HG02623 (cell line): ENCODE measurements around the gene SLC22A23.
"Not testable (repeated sequence)": the region's sequence is repeated elsewhere in the genome, so short reads cannot be mapped to it uniquely, and the experiment has no call there.

ENCODE experiments used
- ATAC-seq: cut with Tn5 transposase; IDR thresholded peaks from one replicate; pipeline ENCODE4 v1.9.1; 2021; ENCODE audit warnings: moderate library complexity; ENCODE audit not compliant: unreplicated experiment

The SLC22A23 gene

DNA sequence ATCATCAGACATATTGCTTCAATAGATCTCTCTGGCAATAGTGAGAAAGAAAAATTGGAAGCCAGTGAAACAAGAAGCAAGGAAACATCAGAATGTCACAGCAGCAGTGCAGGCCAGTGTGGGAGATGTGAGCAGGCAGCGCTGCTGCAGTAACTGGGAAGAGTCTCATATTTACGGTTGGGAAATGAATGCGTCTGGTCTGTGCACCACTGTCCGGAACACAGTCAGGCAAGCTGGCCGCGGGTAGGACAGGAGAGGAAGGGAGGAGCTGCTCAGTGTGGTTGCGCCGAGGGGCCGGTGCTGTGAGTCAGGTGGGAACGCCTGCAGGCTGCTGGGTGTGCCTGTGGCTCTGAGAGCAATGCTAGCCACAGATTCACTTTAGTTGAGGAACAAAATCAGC is 204.5 kb downstream of the SLC22A23 start:
- no peak for ATAC-seq

DNA sequence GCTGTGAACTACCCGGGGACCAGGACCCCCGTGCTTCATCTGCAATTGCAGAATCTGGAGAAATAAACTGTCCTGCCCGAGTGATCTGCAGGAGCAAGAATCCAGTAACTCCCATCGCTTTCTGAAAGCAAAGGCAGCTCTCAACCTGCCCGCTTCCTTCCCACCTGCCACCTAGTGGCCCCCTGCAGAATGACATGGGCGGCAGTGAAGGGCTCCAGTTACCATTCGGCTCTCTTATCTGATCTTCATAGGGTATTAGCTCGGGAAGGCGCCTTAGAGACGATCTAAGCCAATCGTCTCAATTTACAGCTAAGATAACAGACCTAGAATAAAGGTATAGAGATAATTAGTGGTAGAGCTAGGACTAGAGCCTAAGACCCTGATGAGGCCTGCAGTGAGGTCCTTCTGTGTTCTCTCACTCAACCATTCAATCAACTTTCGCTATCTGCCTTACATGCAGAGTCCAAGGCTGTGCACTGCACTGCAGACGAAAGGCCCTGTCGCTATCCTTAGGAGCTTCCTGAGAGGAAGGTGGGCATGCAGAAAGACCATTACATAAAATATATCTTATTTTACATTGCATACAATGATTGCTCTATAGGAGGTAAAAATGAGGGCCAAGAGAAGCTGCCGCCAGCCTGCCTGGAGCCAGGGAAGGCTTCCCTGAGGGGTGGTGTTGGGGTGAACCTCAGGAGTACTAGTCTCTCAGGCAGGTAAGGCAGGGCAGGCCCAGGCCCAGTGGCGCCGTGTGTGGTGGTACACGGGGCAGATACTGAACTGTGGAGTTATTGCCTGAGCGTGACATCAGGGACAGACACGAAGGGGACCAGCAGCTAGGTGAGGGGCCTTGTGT is 205.2 kb downstream of the SLC22A23 start:
- no peak for ATAC-seq

DNA sequence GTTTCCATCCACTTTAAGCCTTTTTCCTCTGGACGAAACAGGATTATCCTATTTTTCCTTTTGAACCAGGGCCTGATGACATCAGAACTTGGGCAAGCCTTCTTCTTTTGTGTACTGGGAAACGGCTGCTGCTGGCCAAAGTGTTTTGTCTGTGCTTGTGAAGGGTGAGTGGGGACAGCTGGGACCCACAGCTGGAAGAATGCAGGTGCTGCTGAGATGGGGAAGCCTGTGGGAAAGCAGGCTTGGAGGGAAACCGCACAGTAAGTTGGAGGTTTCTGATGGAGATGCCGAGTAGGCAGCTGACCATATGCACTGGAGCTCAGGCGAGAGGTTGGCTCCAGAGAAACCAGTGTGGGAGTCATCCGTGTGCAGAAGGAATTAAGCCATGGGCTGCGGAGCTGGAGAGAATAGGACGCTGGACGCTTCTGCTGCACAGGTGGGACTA is 206.6 kb downstream of the SLC22A23 start:
- no peak for ATAC-seq

DNA sequence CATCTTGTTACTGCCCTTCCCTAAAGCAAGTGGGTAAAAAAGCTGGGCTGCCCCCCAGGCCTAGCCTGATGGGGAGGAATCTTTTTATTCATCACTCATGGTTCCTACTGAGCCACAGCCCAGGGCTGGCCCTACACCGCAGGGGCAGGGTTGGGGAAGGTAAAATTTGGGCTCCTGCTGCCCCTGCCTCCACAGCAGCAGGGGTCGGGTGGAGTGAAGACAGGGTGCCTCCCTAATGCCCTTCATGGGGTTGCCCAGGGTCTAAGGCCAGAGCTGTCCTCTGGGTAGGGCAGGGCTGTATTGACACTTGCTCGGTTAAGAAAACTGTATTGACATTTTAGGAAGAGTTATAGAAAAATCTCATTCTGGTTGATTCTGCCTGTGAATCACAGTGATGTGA is 207.0 kb downstream of the SLC22A23 start:
- ATAC-seq, result no peak

DNA sequence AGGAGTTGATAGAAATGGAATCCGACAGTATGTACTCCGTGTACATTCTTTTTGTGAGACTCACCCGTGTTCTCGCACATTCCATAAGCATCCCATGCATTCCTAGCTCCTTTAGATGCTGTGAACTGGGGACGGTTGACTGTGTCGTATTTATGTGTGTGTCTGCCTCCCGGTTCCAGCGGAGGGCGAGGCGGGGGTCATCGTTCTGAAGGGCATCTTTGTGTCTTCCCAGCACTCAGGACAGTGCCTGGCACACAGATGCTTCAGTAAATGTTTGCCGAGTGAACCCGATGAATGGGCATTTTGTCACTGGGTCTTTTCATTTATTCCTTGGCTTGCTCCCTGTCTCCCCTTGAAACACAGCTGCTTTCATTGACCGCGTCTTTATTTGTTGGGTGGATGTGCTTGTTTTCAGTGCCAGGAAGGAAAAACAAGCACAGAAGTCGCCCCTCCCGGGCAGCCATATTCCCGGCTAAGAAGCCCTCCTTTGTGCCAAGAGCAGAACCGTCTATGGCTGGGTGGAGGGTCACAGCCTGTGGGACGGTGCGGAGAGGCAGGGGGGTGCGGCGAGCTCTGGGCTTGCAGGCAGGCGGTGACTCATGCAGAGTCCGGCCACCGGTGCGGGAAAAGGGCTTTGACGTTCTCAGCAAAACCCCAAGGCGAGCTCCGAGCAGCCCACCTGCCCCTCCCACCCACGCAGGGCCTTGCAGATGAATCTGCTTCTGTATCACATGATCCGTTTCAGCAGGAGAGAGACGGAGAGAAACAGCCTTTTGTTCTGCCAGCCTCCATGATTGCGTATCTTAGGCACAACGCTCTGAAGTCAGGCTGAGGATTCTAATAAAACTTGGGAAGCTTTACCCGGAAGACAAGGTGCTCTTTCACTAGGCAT is 209.3 kb downstream of the SLC22A23 start:
- ATAC-seq, result no peak

DNA sequence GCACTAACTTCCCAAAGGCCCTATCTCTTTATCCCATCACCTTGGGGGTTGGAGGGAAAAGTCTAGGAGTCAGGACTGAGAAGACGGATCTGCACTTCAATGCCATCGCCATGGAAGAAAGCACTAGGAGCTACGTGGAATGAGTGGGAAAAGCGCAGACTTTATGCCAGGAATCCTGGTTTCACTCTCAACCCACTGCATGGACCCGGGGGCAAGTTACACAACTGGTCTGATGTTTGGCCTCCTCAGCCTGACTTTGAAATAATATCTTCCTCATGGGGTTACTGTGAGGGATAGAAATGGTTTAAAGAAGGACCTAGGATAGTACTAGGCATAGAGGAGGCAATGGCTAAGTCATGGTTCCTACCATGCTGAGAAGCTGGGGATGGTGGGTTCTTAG is 211.6 kb downstream of the SLC22A23 start:
- ATAC-seq, result no peak

DNA sequence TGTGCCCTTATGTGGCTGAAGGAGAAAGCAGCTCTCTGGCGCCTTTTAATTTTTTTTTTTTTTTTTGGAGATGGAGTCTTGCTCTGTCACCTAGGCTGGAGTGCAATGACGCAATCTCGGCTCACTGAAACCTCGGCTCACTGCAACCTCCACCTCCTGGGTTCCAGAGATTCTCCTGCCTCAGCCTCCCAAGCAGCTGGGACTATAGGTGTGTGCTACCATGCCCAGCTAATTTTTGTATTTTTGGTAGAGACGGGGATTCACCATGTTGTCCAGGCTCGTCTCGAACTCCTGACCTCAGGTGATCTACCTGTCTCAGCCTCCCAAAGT is 212.1 kb downstream of the SLC22A23 start:
- not testable (repeated sequence) for ATAC-seq

DNA sequence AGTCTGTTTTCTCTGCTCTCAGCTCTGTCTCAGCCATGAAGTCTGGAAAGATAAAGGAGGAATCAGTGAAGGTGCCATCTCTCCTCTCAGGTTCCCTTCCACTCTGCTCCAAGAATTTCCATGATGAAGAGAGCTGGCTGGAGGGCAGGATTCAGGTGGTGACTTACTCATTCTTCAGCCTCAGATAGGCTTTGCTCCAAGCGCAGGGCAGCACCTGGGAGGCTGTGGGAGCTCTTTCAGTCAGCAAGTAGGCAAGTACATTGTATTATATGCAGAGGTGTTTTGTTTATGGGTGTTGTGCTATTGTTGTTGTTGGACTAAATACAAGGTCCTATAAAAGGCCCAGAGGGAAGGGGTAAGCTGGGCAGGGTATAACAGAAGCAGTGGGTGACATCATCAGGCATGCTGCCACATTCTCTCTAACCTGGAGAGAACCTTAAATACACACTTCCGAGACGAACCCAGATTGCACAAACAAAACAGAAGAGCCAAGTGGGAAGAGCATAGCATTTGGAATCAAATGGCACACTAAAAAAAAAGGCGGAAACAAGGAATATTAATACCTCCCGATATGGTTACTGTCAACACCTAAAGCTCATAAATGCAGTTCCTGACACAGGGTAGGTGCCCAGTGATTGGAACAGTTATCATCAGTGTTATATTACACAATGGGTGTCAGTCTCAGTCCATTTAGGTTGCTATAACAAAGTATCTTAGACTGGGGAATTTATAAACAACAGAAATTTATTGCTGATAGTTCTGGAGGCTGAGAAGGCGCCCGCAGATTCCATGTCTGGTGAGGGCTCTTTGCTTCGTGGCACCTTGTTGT is 212.6 kb downstream of the SLC22A23 start:
- no peak for ATAC-seq

DNA sequence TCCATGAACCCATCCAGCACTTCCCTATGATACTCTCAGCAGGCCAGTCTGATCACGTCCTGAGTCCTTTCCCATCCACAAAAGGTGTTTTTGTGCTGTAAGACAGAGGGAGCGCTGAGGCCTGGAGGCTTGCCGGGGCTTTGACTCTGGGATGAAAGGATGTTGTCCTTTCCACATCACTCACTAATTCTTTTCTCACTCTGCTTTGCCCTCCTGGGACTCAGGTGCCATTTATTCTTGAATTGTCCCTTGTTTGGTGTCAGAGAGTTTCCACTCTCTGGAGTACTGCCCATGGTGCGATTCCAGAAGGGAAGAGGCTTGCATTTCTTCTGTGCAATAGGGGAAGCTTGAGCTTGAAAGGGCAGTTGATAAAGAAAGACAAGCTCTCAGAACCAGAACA is 214.1 kb downstream of the SLC22A23 start:
- no peak for ATAC-seq

DNA sequence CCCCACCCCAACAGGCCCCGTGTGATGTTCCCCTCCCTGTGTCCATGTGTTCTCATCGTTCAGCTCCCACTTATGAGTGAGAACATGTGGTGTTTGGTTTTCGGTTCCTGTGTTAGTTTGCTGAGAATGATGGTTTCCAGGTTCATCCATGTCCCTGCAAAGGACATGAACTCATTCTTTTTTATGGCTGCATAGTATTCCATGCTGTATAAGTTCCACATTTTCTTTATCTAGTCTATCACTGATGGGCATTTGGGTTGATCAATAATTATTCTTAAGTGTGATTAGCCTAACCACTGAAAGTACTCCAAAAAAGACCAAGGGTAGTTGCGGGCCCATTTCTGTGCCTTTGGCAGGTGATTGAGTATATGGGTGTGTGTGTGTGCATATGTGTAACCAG is 215.1 kb downstream of the SLC22A23 start:
- ATAC-seq, result not testable (repeated sequence)

DNA sequence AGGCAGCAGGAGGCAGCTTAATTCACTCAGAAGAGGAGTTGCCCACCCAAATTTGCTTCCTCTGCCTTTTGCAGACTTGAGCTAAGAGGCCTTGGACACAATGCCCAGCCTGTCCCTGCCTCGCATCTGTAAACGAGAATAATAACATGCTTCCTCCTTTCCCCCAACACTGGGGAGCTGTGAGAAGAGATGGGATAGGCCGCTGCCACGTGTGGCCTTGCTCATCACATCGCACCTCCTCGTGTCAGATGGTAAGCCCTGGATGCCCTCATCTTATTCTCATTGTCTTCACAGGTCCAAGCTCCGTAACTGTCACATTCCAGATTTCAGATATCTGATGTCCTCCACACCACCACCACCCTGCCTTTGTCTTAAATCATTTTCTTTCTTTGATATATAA is 216.3 kb downstream of the SLC22A23 start:
- ATAC-seq, result no peak

DNA sequence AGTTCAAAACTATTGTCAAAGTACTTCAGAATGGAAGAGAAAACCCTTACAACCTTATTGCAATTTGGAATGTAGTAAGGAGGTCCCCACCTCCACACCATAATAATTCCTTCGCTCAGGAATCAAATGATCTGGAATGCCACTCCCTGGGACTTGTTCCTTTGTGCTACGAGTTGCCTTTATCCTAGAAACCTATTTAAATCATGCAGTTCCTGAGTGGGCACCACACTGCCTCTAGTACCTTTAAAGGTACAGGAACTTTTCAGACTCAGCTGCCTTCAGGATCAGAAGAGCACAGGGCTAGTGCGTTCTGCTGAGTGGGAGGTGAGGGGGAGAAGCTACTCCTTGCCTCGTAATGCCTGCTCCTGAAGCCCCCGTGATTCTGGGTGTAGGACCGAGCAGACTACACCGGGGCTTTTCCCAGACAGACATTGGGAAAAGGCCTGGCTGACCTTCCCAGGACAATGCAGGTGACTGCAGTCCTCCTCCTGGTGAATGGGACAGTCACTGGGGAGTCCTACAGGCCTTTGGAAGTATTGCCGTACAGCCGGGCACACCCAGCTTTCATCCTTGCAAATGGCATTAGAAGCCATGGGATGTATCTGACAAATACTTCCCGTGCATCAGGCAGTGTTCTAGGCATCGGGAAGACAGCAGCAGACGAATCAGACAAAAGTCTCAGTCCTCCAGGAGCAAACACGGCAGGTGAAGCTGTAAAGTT is 217.6 kb downstream of the SLC22A23 start:
- no peak for ATAC-seq

DNA sequence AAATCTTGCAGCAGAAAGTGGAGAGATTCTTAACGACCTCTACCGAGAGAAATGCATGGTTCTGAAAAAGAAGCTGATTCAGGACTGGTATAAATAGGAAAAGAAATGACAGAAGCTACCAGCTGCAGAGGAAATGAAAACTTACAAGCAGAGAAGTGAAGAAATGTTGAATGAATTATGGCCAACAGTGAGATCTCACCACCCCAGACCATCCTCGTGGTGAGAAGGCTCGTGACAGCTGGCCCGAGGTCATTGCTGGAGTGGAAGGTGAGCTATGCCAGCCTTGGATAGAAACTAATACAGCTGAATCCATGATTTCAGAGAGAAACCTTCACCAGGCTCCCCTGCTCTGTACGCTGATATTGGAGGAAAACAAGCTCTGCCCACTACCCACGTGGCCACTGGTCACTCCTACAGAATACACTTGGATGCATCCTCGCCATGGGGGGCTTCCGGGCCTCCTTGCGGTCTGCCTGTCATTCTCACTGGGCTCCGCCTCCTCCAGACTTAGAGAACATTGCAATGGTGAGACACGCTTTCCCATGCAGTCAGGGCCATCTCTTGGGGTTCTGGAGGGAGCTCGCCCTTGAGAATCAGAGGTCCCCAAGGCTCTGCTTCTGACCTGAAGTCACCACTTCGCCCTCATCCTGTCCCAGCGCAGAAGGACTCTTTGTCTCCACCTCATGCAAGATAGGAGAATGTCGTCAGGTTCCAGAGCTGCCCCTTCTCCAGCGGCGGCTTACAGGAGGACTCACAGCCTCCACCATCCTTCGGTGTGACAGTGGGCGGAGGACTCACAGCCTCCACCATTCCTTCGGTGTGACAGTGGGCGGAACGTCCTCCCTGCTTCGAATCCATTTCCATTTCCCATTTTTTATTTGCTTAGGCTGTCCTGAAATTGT is 218.8 kb downstream of the SLC22A23 start:
- no peak for ATAC-seq

DNA sequence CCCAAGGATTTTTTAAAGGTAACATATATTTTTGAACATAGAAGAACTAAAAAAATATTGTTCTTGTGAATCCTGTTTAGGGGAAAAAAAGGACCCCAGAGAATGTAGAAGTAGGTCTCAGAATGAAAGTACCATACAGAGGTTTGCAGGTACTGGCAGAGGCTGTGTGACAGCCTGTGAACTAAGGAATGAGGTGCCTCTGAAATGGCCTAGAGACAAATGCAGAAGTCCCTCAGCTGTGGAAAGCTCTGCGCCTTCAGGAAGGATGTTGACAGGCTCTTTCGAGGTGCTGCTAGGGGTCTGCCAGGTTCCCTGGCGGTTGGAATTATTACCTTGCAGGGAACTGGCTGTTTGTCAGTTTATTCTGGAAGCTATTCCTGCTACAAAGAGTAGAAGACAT is 220.8 kb downstream of the SLC22A23 start:
- no peak for ATAC-seq

DNA sequence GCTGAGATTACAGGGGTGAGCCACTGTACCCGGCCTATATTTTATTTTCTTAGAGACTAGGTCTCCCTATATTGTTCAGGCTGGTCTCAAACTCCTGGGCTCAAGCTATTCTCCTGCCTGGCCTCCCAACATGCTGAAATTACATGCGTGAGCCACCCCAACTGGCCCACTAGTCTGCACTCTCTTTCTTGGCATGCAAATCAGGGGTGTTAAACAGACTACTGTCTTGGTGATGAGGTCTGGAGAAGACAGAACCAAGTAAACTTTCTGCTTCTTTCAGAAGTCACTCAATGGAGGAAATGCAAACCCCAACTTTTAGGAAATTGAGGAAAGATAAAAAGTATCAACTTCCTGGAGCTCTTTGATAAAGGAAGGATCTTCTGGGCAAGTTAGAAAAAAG is 221.4 kb downstream of the SLC22A23 start:
- no peak for ATAC-seq

DNA sequence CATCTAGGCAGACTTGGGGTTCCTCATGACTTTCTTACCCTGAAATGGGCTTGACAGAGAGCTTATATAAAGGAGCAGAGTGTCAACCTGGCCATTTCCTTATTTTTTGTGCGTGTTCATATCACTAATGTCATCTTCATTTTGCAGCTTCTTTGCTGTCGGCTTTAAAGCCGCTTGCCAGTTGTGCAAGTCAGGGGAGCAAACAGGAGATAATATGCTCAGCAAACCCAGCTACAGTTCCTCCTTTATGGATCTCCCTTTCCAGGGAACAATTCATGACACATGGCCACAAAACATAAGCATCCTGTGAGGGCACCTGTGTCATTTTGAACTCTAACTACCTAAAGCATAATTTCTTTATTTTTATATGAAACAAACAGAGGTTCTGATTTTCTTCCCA is 222.9 kb downstream of the SLC22A23 start:
- ATAC-seq, result no peak

DNA sequence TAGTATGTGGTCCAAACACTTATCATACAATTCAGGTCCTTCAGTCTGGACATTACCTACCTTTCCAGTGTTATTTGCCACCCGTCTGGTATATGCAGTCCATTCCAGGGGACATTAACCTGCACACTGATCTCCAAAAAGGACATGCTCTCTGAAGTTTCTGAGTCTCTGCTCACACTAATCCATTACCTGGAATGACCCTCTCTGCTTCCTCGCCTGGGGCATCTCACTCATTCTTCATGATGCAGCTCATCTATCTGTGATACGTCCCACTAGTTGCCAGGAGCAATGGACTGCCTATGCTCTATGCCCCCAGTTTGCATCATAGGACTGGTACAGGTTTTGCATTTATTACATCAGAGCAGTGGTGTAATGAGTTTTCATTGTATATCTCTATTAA is 223.5 kb downstream of the SLC22A23 start:
- ATAC-seq, result no peak

DNA sequence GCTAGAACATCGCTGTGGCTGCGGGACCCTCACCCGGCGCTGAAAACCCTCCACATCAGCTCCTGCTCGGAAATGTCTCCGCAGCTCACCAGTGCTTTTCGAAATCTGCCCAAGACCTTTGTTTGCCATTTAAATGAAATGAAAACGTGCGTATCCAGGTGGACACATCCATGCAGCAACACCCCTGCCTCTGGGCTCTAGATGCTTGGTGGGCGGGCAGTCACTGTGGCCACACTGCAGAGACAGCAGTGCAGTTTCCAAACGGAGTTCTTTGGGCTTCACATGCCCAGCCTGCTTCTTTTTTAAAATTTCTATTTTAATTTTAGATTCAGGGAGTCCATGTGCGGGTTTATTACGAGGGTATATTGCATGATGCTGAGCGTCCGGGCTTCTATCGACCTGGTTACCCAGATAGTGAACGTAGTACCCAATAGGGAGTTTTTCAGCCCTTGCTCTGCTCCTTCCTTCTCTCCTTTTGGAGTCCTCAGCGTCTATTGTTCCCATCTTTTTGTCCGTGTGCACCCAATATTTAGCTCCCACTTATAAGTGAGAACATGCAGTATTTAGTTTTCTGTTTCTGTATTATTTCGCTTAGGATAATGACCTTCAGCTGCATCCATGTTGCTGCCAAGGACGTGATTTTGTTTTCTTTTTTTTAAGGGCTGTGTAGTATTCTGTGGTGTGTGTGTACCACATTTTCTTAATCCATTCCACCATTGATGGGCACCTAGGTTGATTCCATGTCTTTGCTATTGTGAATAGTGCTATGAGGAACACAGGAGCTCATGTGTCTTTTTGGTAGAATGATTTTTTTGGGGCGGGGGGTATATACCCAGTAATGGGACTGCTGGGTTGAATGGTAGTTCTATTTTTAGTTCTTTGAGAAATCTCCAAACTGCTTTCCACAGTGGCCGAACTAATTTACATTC is 224.6 kb downstream of the SLC22A23 start:
- no peak for ATAC-seq
